HL-60 (cell line): ENCODE measurements around the gene SLC8B1.

Experiments
- DNase-seq, 2 experiments: peaks; one replicate each; pipeline ENCODE4 v3.0.0-alpha.2; 2010 to 2020; ENCODE audit warnings: low read depth in 1 of 2, low spot score in 1 of 2
- H3K27ac ChIP-seq: fragments of 250-450 bp; sonication (Bioruptor Pico); replicated peaks from 2 replicates; pipeline ENCODE4 v1.5.1; 2020; ENCODE audit warnings: mild to moderate bottlenecking, moderate library complexity
- H3K27me3 ChIP-seq: fragments of 250-450 bp; sonication (Bioruptor Pico); 2 replicates; pipeline ENCODE4 v1.5.1; 2021; ENCODE audit warnings: mild to moderate bottlenecking, moderate library complexity; ENCODE audit not compliant: insufficient read depth, poor library complexity, severe bottlenecking
- H3K4me3 ChIP-seq: replicated peaks from 2 replicates; pipeline ENCODE4 v1.5.1; 2011; ENCODE audit warnings: mild to moderate bottlenecking, control low read depth, low read length; ENCODE audit not compliant: insufficient read depth
- CTCF ChIP-seq: IDR thresholded peaks from one replicate; pipeline ENCODE4 v1.5.1; 2011; ENCODE audit warnings: low read length, control low read depth, inconsistent platforms; ENCODE audit not compliant: insufficient read depth
- GABPA ChIP-seq: IDR thresholded peaks from 2 replicates; pipeline ENCODE4 v1.6.1; 2012; ENCODE audit warnings: low read depth
- POLR2AphosphoS5 ChIP-seq: IDR thresholded peaks from 2 replicates; pipeline ENCODE4 v1.6.1; 2012; ENCODE audit warnings: low read depth
- REST ChIP-seq: IDR thresholded peaks from 2 replicates; pipeline ENCODE4 v1.6.1; 2012; ENCODE audit warnings: low read depth; ENCODE audit not compliant: insufficient replicate concordance
- SPI1 ChIP-seq: IDR thresholded peaks from 2 replicates; pipeline ENCODE4 v1.6.1; 2012; ENCODE audit warnings: low read depth, mild to moderate bottlenecking, borderline replicate concordance

SLC8B1 gene

GRCh38 chr12:113370923-113371682 lies 36.2 kb upstream of the SLC8B1 start:
- no peaks in the 10 kb centered on the region for H3K27me3 ChIP-seq

DNA sequence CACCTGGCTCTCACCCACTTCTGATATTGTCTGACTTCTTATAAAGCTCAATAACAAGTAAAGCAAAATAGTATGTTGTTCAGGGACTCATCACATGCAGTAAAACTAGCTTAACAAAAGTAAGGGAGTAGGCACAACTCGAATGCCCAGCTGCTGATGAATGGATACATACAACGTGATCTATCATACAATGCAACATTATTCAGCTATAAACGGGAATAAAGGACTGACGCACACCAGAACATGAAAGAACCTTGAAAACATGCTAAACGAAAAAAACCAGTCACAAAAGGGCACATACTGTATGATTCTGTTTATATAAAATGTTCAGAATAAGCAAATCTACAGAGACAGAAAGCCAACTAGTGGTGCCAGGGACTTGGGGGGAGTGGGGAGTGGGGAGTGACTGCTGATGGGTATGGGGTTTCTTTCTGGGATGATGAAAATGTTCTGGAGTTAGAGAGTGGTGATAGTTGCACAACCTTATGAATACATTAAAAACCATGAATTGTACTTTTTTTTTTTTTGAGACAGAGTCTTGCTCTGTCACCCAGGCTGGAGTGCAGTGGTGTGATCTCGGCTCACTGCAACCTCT lies 34.6 kb upstream of the SLC8B1 start:
- TF ChIP-seq SPI1 (no peak), GABPA (no peak), CTCF (no peak), POLR2AphosphoS5 (no peak), REST (no peak)
- DNase-seq = no peak
- H3K27ac ChIP-seq = no peak overlapping the region
- H3K4me3 ChIP-seq = no peak overlapping the region
- H3K27me3 ChIP-seq = no peaks in the 10 kb centered on the region

More at GRCh38 chr12:113370923-113371682, 36.2 kb upstream of the SLC8B1 start:
- TF ChIP-seq POLR2AphosphoS5 (no peak), GABPA (no peak), SPI1 (no peak), REST (no peak), CTCF (no peak)
- H3K27ac ChIP-seq = no peak overlapping the region
- no peak overlapping the region for H3K4me3 ChIP-seq
- DNase-seq = no peak

DNA sequence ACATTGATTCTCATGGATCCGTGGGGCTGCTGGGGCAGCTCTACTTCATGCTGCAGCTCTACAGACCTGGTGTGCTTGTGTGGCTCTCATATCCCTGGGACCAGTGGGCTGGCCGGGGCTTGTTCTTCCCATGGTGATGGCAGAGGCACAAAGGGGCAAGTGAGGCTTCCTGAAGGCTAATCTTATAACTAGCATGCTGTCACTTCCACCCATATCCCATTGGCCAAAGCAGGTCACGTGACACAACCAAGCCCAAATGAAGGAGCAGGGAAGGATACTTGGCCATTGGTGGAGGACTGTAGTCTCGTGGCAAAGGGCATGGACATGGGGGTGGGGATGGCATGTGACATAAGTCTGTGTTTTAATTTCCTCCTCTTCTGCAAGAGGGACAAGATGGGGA lies 33.4 kb upstream of the SLC8B1 start:
- no peak for TF ChIP-seq REST
- TF ChIP-seq GABPA = no peak
- TF ChIP-seq SPI1 = no peak
- no peak for TF ChIP-seq CTCF
- no peaks in the 10 kb centered on the region for H3K27me3 ChIP-seq
- H3K4me3 ChIP-seq = no peak overlapping the region
- no peak overlapping the region for H3K27ac ChIP-seq
- DNase-seq = no peak
